Daoy (cell line): Measurements from ENCODE around the gene SS18. TPM values are rescaled to one million over a fixed set of nuclear protein-coding genes. Genes with fewer than 3 reads are reported as not detected.
"Not testable (repeated sequence)": the region's sequence is repeated elsewhere in the genome, so short reads cannot be mapped to it uniquely, and the experiment has no call there.

Source experiments
- DNase-seq: peaks from one replicate; pipeline ENCODE4 v3.0.0-alpha.2; 2015; ENCODE audit warnings: low read depth
- total RNA-seq: library from RNA; depleted of rRNA; stranded (reverse); fragments of >200 nt; shearing (Covaris generic); gene quantifications from 2 replicates; pipeline ENCODE4 v1.2.3, GENCODE V29; 2014; rRNA removed

The SS18 gene
- 74.1 and 162 TPM in 2 replicates for total RNA-seq

GRCh38 chr18:26090130-26091046 is at the start of gene SS18:
SS18 (minus strand) TSS chr18:26090613; CDS start chr18:26090569, 44 bp downstream.
- DNase-seq = peak; percentile 94

- DNase-seq = no peak
Measured at GRCh38 chr18:26135548-26135947, 45.1 kb upstream of the SS18 start.

- DNase-seq = no peak
Measured at GRCh38 chr18:26134107-26134506, 43.7 kb upstream of the SS18 start.

- no peak for DNase-seq
Measured at GRCh38 chr18:26133652-26134051, 43.2 kb upstream of the SS18 start, which contains the start of gene PSMA8. PSMA8 (plus strand) TSS chr18:26133869; CDS start chr18:26133966, 97 bp downstream.

- not testable (repeated sequence) for DNase-seq
Measured at GRCh38 chr18:26128192-26128591, 37.8 kb upstream of the SS18 start.

- DNase-seq = no peak
Measured at GRCh38 chr18:26127786-26128185, 37.4 kb upstream of the SS18 start.

GRCh38 chr18:26121994-26122393 is 31.6 kb upstream of the SS18 start:
- DNase-seq = not testable (repeated sequence)

GRCh38 chr18:26121476-26121875 is 31.1 kb upstream of the SS18 start:
- no peak for DNase-seq

GRCh38 chr18:26119246-26119645 is 28.8 kb upstream of the SS18 start:
- DNase-seq = no peak

- DNase-seq = no peak
Measured at GRCh38 chr18:26104035-26104434, 13.6 kb upstream of the SS18 start.

- DNase-seq = peak; percentile 12
Measured at GRCh38 chr18:26103579-26103978, 13.2 kb upstream of the SS18 start.

GRCh38 chr18:26097563-26097962 is 7.2 kb upstream of the SS18 start:
- no peak for DNase-seq

- no peak for DNase-seq
Measured at GRCh38 chr18:26096852-26097251, 6.4 kb upstream of the SS18 start.

- peak; percentile 70 for DNase-seq
Measured at GRCh38 chr18:26091047-26091630, 726 bp upstream of the SS18 start.

GRCh38 chr18:26089293-26090129 is 902 bp downstream of the SS18 start:
- DNase-seq = peak; percentile 15

GRCh38 chr18:26088487-26088886 is 1.9 kb downstream of the SS18 start:
- no peak for DNase-seq

GRCh38 chr18:26086959-26087358 is 3.5 kb downstream of the SS18 start:
- DNase-seq = no peak

- no peak for DNase-seq
Measured at GRCh38 chr18:26085056-26085455, 5.4 kb downstream of the SS18 start.

GRCh38 chr18:26083099-26083498 is 7.3 kb downstream of the SS18 start:
- DNase-seq = no peak

- peak; percentile 1 for DNase-seq
Measured at GRCh38 chr18:26082475-26082874, 7.9 kb downstream of the SS18 start.

GRCh38 chr18:26074246-26074645 is 16.2 kb downstream of the SS18 start:
- DNase-seq = no peak

- no peak for DNase-seq
Measured at GRCh38 chr18:26073758-26074157, 16.7 kb downstream of the SS18 start.
